ENCODE results near the gene RELA. TPM values are rescaled to one million over a fixed set of nuclear protein-coding genes. Genes with fewer than 3 reads are reported as not detected.

The RELA gene
- total RNA-seq, 2 donors from 2014 or later = 58.7 to 68.3 TPM

DNA sequence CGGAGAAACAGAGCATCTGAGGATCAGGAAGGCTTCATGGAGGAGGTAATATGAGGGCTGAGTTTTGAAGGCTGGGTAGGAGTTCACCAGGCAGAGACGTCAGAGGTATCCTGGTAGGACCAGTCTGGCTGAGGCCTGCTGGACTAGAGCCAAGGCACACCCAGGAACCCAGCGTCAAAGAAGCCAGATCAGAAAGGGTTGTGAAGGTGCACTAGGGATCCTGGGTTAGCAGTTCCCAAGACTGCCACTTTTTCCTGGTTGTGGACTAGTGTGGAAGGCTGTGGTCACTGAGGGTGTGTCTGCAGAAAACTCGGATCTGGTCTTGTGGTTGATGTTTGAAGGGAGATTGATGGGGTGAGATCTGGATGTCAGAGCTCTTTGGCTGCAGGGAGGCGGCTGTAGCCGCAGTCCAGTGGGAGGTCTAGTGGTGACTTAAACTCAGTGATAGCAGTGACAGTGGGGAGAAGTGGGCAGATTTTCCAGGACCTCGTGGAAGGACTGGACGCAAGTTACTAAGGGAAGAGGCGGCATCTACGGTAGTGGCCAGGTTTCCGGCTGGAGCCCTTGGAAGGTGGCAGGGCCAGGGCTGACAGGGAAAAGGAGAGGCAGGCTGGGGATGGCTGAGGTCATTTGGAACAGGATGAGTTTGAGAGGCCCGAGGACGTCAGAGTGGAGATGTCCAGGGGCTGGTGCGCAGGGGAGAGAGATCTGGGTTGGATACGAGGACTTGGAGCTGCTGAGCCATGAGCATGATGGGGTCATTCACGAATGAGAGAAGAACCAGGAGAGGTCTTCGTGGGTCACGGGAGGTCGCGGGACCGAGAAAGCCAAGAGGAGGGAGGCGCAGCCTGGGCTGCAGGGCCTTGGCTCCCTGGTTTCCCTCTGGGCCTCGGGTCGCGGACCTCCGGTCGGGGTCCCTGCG lies 10.9 kb downstream of the RELA start:
- TF ChIP-seq, protein P1, sequence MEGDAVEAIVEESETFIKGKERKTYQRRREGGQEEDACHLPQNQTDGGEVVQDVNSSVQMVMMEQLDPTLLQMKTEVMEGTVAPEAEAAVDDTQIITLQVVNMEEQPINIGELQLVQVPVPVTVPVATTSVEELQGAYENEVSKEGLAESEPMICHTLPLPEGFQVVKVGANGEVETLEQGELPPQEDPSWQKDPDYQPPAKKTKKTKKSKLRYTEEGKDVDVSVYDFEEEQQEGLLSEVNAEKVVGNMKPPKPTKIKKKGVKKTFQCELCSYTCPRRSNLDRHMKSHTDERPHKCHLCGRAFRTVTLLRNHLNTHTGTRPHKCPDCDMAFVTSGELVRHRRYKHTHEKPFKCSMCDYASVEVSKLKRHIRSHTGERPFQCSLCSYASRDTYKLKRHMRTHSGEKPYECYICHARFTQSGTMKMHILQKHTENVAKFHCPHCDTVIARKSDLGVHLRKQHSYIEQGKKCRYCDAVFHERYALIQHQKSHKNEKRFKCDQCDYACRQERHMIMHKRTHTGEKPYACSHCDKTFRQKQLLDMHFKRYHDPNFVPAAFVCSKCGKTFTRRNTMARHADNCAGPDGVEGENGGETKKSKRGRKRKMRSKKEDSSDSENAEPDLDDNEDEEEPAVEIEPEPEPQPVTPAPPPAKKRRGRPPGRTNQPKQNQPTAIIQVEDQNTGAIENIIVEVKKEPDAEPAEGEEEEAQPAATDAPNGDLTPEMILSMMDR (IDR thresholded peaks at IDR 0.05) = no peak
- peak; percentile 89 for DNase-seq
- intact Hi-C loops (cut with DNase I) = no loop called here
- H3K27me3 ChIP-seq = no peaks in the 10 kb centered on the region
- peaks cover 10% of the 10 kb centered on the region for H3K36me3 ChIP-seq
- H3K4me1 ChIP-seq = peaks cover 21% of the 10 kb centered on the region
- peak overlapping the region; percentile 51 for H3K4me3 ChIP-seq
- H3K9ac ChIP-seq (ENCODE audit: low read depth in 2 of 2, low read length in 2 of 2) = peak overlapping the region; percentile 53 to 75
- H3K27ac ChIP-seq = peak overlapping the region; percentile 98
- H3K9me3 ChIP-seq = no peaks in the 10 kb centered on the region

GRCh38 chr11:65651339-65651588 lies 11.5 kb downstream of the RELA start:
- intact Hi-C loops (cut with DNase I) = no loop called here
- Histone ChIP-seq H3K9ac (ENCODE audit: low read depth in 2 of 2, low read length in 2 of 2) (peak overlapping the region in 1 of 2 donors; percentile 75), H3K27me3 (no peaks in the 10 kb centered on the region), H3K4me3 (no peak overlapping the region), H3K27ac (peak overlapping the region; percentile 98), H3K9me3 (no peaks in the 10 kb centered on the region), H3K36me3 (peaks cover 4% of the 10 kb centered on the region), H3K4me1 (peaks cover 21% of the 10 kb centered on the region)
- DNase-seq = no peak
- TF ChIP-seq, protein P1 (IDR thresholded peaks at IDR 0.05) = no peak

- TF ChIP-seq, protein P1 (IDR thresholded peaks at IDR 0.05) = no peak
- Histone ChIP-seq H3K27me3 (no peaks in the 10 kb centered on the region), H3K9ac (ENCODE audit: low read depth in 2 of 2, low read length in 2 of 2) (peak overlapping the region in 1 of 2 donors; percentile 75), H3K27ac (peak overlapping the region; percentile 98), H3K9me3 (no peaks in the 10 kb centered on the region), H3K4me3 (no peak overlapping the region), H3K36me3 (no peaks in the 10 kb centered on the region), H3K4me1 (peaks cover 21% of the 10 kb centered on the region)
- peak; percentile 22 for DNase-seq
- intact Hi-C loops (cut with DNase I) = no loop called here
These were observed 12.0 kb downstream of the RELA start for GRCh38 chr11:65650547-65651338.

GRCh38 chr11:65649656-65650546 lies 12.8 kb downstream of the RELA start:
- no peak for DNase-seq
- TF ChIP-seq, protein P1 (IDR thresholded peaks at IDR 0.05) = no peak
- Histone ChIP-seq H3K9ac (ENCODE audit: low read depth in 2 of 2, low read length in 2 of 2) (no peak overlapping the region), H3K27me3 (no peaks in the 10 kb centered on the region), H3K4me1 (peaks cover 21% of the 10 kb centered on the region), H3K9me3 (no peaks in the 10 kb centered on the region), H3K36me3 (no peaks in the 10 kb centered on the region), H3K4me3 (no peak overlapping the region), H3K27ac (peak overlapping the region; percentile 98)
- intact Hi-C loops (cut with DNase I) = no loop called here

DNA sequence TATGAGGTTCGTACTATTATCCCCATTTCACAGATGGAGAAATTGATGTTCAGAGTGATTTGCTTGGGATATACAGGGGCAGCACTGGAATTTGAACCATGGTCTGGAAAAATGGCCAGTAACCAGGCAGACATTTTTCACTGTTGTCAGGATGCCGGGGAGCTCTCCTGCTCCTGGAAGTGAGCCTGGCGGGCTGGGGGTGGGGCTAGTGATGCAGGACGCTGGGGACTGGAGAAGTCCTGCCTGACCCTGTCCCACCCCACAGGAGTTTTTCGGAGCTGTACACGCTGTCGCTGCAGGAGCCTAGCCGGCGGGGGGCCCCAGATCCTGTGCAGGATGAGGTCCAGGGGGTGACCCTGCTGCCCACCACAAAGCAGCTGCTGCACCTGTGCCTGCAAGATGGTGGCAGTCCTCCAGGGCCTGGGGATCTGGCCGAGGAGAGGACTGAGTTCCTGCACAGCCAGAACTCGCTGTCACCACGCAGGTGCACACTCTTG lies 13.7 kb downstream of the RELA start:
- TF ChIP-seq, protein P1 (IDR thresholded peaks at IDR 0.05) = no peak
- intact Hi-C loops (cut with DNase I) = no loop called here
- no peak overlapping the region for H3K4me3 ChIP-seq
- no peak overlapping the region for H3K9ac ChIP-seq (ENCODE audit: low read depth in 2 of 2, low read length in 2 of 2)
- H3K27me3 ChIP-seq = no peaks in the 10 kb centered on the region
- no peaks in the 10 kb centered on the region for H3K9me3 ChIP-seq
- peaks cover 17% of the 10 kb centered on the region for H3K4me1 ChIP-seq
- no peak overlapping the region for H3K27ac ChIP-seq
- DNase-seq = no peak
- no peaks in the 10 kb centered on the region for H3K36me3 ChIP-seq

All from colonic mucosa (tissue), 4 donors.